Stimulated activated CD4-positive, alpha-beta T cell treated with anti-CD3 and anti-CD28 coated beads, TNF-alpha, amount 100 ng/mL, for 48 hours (primary cell): ENCODE data around the gene RNASE4.

Experiments
- DNase-seq, 3 donors: peaks; one replicate each; pipeline ENCODE4 v3.0.0-alpha.2; 2020; ENCODE audit warnings: low read depth in 3 of 3

The RNASE4 gene

GRCh38 chr14:20743556-20743955 is 59.2 kb downstream of the RNASE4 start:
- DNase-seq = no peak

- no peak for DNase-seq
Observed at GRCh38 chr14:20745571-20746358, 61.4 kb downstream of the RNASE4 start, which contains the start of gene EDDM3A. TSS of gene EDDM3A (plus strand) at chr14:20745887. CDS start at chr14:20747581, 1,694 bp downstream.

GRCh38 chr14:20746566-20746965 is 62.2 kb downstream of the RNASE4 start:
- no peak for DNase-seq

GRCh38 chr14:20748439-20748838 is 64.1 kb downstream of the RNASE4 start:
- no peak for DNase-seq

- DNase-seq = no peak
Observed at GRCh38 chr14:20750194-20750593, 65.8 kb downstream of the RNASE4 start.
